Measurements from ENCODE around the gene OR4F6. TPM values are rescaled to one million over a fixed set of nuclear protein-coding genes. Genes with fewer than 3 reads are reported as not detected.
A peak's percentile ranks its signal among the peaks of the same experiment; 100 is the strongest.

OR4F6 gene
- total and polyA plus RNA-seq, 9 of the 15 experiments (the other 6 are each of a cell fraction or from before 2014, with no cell fraction given), result not detected

DNA sequence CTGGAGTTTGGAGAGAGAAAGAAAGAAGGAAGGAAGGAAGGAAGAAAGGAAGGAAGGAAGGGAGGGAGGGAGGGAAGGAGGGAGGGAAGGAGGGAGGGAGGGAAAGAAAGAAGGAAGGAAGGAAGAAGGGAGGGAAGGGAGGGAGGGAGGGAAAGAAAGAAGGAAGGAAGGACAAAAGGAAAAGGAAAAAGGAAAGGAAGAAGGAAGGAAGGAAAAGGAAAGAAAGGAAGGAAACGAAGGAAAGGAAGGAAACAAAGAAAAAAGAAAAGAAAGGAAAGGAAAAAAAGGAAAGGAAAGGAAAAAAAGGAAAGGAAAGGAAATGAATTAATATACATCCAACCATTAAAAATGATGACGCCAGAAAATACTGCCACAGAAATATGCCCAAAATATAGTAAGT lies 18.7 kb upstream of the OR4F6 start:
- Histone ChIP-seq H4K20me1 (replicated peaks; ENCODE audit: control insufficient read depth, insufficient read depth, low read length) (no peaks in the 10 kb centered on the region), H3K4me1 (replicated peaks in 1 of 2; ENCODE audit: control insufficient read depth in 2 of 2, insufficient read depth in 2 of 2, low read length in 2 of 2) (no peaks in the 10 kb centered on the region), H3K36me3 (ENCODE audit: control insufficient read depth, insufficient read depth, low read length) (no peaks in the 10 kb centered on the region), H3K9ac (ENCODE audit: insufficient read depth in 1 of 2, low read depth in 2 of 2, low read length in 2 of 2) (no peak overlapping the region), H3K4me3 (no peak overlapping the region), H3K9me3 (replicated peaks; ENCODE audit: control insufficient read depth, insufficient read depth, low read depth, low read length) (no peaks in the 10 kb centered on the region), H3K79me2 (ENCODE audit: control insufficient read depth, insufficient read depth, low read length) (no peaks in the 10 kb centered on the region), H3K27ac (ENCODE audit: extremely low read depth, low read depth, low read length) (no peak overlapping the region), H2AFZ (ENCODE audit: low read depth, low read length) (no peak overlapping the region), H3K27me3 (ENCODE audit: control insufficient read depth in 2 of 2, insufficient read depth in 2 of 2, low read length in 2 of 2) (no peaks in the 10 kb centered on the region), H3K9me1 (ENCODE audit: control insufficient read depth, insufficient read depth, low read length) (no peaks in the 10 kb centered on the region), H3K4me2 (ENCODE audit: insufficient read depth, low read length) (no peak overlapping the region)
- ChIA-PET CTCF (ENCODE audit: low intra/inter-chr PET ratio) (no interaction called here), POLR2A (no interaction called here)
- FAIRE-seq (no peak), DNase-seq (ENCODE audit: extremely low read depth in 1 of 4, low spot score in 3 of 4) (no peak), ATAC-seq (no peak)
- intact Hi-C loops (cut with micrococcal nuclease), result no loop called here
- 0% methylated on average over 1 of the region's 2 CpGs for WGBS (ENCODE audit: insufficient coverage, low coverage, missing lambda C conversion rate)
- BruUV-seq (replicated peaks), result no TSS peak
- in situ Hi-C loops (cut with MboI), result no loop called here
- TF ChIP-seq PCBP2 (IDR thresholded peaks at IDR 0.05; ENCODE audit: low read depth, low read length, poor library complexity, severe bottlenecking) (peak; percentile 75), C11orf30 (IDR thresholded peaks at IDR 0.05; ENCODE audit: low read depth) (no peak), POLR2G (IDR thresholded peaks at IDR 0.05; ENCODE audit: low read depth, low read length) (no peak), CEBPZ (IDR thresholded peaks at IDR 0.05; ENCODE audit: borderline replicate concordance, low read depth, low read length) (no peak), KDM2B (CRISPR knock-in tag; IDR thresholded peaks at IDR 0.05) (no peak), PCBP1 (IDR thresholded peaks at IDR 0.05; ENCODE audit: low read depth, low read length, poor library complexity, severe bottlenecking) (peak; percentile 23), BMI1 (IDR thresholded peaks at IDR 0.05; ENCODE audit: low read length) (no peak)
- TF ChIP-seq, protein P1, sequence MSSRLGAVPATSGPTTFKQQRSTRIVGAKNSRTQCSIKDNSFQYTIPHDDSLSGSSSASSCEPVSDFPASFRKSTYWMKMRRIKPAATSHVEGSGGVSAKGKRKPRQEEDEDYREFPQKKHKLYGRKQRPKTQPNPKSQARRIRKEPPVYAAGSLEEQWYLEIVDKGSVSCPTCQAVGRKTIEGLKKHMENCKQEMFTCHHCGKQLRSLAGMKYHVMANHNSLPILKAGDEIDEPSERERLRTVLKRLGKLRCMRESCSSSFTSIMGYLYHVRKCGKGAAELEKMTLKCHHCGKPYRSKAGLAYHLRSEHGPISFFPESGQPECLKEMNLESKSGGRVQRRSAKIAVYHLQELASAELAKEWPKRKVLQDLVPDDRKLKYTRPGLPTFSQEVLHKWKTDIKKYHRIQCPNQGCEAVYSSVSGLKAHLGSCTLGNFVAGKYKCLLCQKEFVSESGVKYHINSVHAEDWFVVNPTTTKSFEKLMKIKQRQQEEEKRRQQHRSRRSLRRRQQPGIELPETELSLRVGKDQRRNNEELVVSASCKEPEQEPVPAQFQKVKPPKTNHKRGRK (tag; IDR thresholded peaks at IDR 0.05), result peak; percentile 77
- TF ChIP-seq, protein P2, sequence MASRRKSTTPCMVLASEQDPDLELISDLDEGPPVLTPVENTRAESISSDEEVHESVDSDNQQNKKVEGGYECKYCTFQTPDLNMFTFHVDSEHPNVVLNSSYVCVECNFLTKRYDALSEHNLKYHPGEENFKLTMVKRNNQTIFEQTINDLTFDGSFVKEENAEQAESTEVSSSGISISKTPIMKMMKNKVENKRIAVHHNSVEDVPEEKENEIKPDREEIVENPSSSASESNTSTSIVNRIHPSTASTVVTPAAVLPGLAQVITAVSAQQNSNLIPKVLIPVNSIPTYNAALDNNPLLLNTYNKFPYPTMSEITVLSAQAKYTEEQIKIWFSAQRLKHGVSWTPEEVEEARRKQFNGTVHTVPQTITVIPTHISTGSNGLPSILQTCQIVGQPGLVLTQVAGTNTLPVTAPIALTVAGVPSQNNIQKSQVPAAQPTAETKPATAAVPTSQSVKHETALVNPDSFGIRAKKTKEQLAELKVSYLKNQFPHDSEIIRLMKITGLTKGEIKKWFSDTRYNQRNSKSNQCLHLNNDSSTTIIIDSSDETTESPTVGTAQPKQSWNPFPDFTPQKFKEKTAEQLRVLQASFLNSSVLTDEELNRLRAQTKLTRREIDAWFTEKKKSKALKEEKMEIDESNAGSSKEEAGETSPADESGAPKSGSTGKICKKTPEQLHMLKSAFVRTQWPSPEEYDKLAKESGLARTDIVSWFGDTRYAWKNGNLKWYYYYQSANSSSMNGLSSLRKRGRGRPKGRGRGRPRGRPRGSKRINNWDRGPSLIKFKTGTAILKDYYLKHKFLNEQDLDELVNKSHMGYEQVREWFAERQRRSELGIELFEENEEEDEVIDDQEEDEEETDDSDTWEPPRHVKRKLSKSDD (conservative IDR thresholded peaks at IDR 0.05; ENCODE audit: low read length), result no peak
